Measurements from ENCODE around the gene CDCP2.
"Not testable (repeated sequence)": the region's sequence is repeated elsewhere in the genome, so short reads cannot be mapped to it uniquely, and the experiment has no call there.

Gene CDCP2

GRCh38 chr1:54167422-54168139, 14.8 kb upstream of the CDCP2 start (continued):
- TF ChIP-seq ZNF70 (CRISPR knock-in tag; IDR thresholded peaks at IDR 0.05): no peak
- no peak for TF ChIP-seq ESRRG (CRISPR knock-in tag; IDR thresholded peaks at IDR 0.05)
- TF ChIP-seq ARNTL (CRISPR knock-in tag; IDR thresholded peaks at IDR 0.05; ENCODE audit: borderline replicate concordance, low read depth): no peak
- TF ChIP-seq ISL1 (CRISPR knock-in tag; IDR thresholded peaks at IDR 0.05): no peak
- TF ChIP-seq ZNF8 (CRISPR knock-in tag; IDR thresholded peaks at IDR 0.05): no peak
- TF ChIP-seq RARB (CRISPR knock-in tag; IDR thresholded peaks at IDR 0.05): no peak
- no peak for TF ChIP-seq SNAI2 (CRISPR knock-in tag; IDR thresholded peaks at IDR 0.05)
- TF ChIP-seq BACH2 (CRISPR knock-in tag; IDR thresholded peaks at IDR 0.05; ENCODE audit: borderline replicate concordance): no peak
- no peak for TF ChIP-seq CSRNP3 (CRISPR knock-in tag; IDR thresholded peaks at IDR 0.05)

GRCh38 chr1:54166357-54166756, 13.6 kb upstream of the CDCP2 start:
- not testable (repeated sequence) for ATAC-seq

- TF ChIP-seq TOX (CRISPR knock-in tag; IDR thresholded peaks at IDR 0.05; ENCODE audit: borderline replicate concordance) (no peak), ZNF565 (CRISPR knock-in tag; conservative IDR thresholded peaks at IDR 0.05; ENCODE audit: low read depth) (no peak), ZFP3 (CRISPR knock-in tag; IDR thresholded peaks at IDR 0.05) (no peak), GLIS3 (CRISPR knock-in tag; IDR thresholded peaks at IDR 0.05) (no peak), ZNF70 (CRISPR knock-in tag; IDR thresholded peaks at IDR 0.05) (no peak), TSHZ2 (CRISPR knock-in tag; IDR thresholded peaks at IDR 0.05) (no peak), ARNTL (CRISPR knock-in tag; IDR thresholded peaks at IDR 0.05; ENCODE audit: borderline replicate concordance, low read depth) (no peak), SNAI2 (CRISPR knock-in tag; IDR thresholded peaks at IDR 0.05) (no peak), ISL1 (CRISPR knock-in tag; IDR thresholded peaks at IDR 0.05) (no peak), ESRRG (CRISPR knock-in tag; IDR thresholded peaks at IDR 0.05) (no peak), PATZ1 (CRISPR knock-in tag; IDR thresholded peaks at IDR 0.05; ENCODE audit: borderline replicate concordance) (no peak), OSR1 (CRISPR knock-in tag; IDR thresholded peaks at IDR 0.05) (no peak), ZC3H10 (CRISPR knock-in tag; IDR thresholded peaks at IDR 0.05) (no peak), BACH2 (CRISPR knock-in tag; IDR thresholded peaks at IDR 0.05; ENCODE audit: borderline replicate concordance) (no peak), TCF4 (CRISPR knock-in tag; IDR thresholded peaks at IDR 0.05; ENCODE audit: borderline replicate concordance) (no peak), CSDC2 (CRISPR knock-in tag; IDR thresholded peaks at IDR 0.05) (no peak), CREB5 (CRISPR knock-in tag; IDR thresholded peaks at IDR 0.05; ENCODE audit: low read depth) (no peak), ZNF8 (CRISPR knock-in tag; IDR thresholded peaks at IDR 0.05) (no peak)
- no peak for ATAC-seq
These were observed 12.3 kb upstream of the CDCP2 start for GRCh38 chr1:54165146-54165545.

- no peak for TF ChIP-seq ZC3H10 (CRISPR knock-in tag; IDR thresholded peaks at IDR 0.05)
- no peak for TF ChIP-seq OSR1 (CRISPR knock-in tag; IDR thresholded peaks at IDR 0.05)
- no peak for TF ChIP-seq CSDC2 (CRISPR knock-in tag; IDR thresholded peaks at IDR 0.05)
- no peak for TF ChIP-seq ESRRG (CRISPR knock-in tag; IDR thresholded peaks at IDR 0.05)
- no peak for ATAC-seq
These were observed 10.8 kb upstream of the CDCP2 start for GRCh38 chr1:54163573-54163972.

Data from SK-N-SH treated with all-trans-retinoic acid at 6 μM for 48 hours (cell line).